Measurements from ENCODE around the gene ARFGAP2. TPM values are rescaled to one million over a fixed set of nuclear protein-coding genes. Genes with fewer than 3 reads are reported as not detected.
A peak's percentile ranks its signal among the peaks of the same experiment; 100 is the strongest.

ARFGAP2 gene
- total RNA-seq, 2 experiments from 2014 or later = 103 TPM

DNA sequence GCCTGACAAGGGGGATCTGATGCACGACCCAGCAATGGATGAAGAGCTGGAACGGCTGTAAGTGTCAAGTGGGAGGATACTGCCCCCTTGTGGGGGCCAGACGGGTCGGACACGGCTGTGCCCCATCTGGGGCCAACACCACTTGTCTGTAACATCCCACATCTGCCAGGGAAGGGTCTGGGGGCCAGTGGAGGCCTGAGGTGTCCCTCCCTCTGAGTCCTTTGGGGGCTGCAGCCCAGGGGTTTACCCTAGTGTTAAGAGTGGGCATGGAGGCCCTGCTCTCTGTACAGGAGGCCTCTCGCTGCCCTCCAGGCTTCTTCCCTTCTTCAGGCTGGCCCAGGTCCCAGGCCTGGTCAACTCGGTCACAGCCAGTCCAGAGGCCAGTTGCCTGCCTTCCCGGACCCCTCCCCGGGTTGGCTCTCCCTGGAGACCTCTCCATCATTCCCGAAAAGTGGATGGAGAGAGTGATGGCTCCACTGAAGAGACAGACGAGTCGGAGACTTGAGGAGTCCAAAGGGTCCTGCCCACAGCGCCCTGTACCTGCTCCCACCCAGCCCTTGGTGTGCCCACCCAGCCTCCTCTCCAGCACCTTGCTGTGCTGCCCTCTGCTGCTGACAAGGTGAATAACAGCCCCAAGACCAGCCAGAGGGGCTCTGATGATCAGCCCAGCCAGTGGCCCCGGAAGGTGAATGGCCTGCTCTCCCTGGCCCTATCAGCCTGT is 15.4 kb downstream of the ARFGAP2 start:
- Mint-ChIP-seq H3K4me1 (no peaks in the 10 kb centered on the region), H3K27me3 (no peaks in the 10 kb centered on the region), H3K4me3 (no peak overlapping the region), H3K9me3 (ENCODE audit: low read depth) (no peaks in the 10 kb centered on the region), H3K36me3 (peaks cover 5% of the 10 kb centered on the region), H3K27ac (no peak overlapping the region)
- peak; percentile 74 for DNase-seq
- ATAC-seq = peak; percentile 85
- CTCF ChIA-PET = interaction anchor here (0.5 to 1.0 kb wide), 9 partner anchors 9 to 273 kb away, joined by 3 to 5 read pairs (median 3); partner anchors contain the start of gene CSTPP1

DNA sequence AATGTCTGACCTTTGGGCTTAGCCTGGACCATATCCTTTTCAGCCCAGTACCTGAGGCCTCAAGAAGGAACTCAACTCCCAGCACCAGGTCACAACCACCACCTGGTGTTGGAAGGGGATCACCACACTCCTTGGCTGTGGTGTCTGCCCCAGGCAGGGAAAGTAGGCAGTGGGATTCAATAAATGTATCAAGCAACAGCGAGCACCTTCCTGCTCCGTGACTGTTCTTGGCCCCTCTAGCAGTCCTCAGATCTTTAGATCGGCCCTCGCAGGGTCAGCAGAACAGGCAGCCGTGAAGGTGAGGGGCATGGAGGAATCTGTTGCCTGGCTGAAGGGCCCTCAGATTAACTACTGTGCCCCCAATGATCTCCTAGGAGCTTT is 15.9 kb downstream of the ARFGAP2 start:
- Mint-ChIP-seq H3K9me3 (ENCODE audit: low read depth) (no peaks in the 10 kb centered on the region), H3K4me1 (peaks cover 3% of the 10 kb centered on the region), H3K4me3 (no peak overlapping the region), H3K27me3 (no peaks in the 10 kb centered on the region), H3K36me3 (peaks cover 2% of the 10 kb centered on the region), H3K27ac (no peak overlapping the region)
- DNase-seq = no peak
- ATAC-seq = no peak
- CTCF ChIA-PET = interaction anchor here (0.5 to 1.0 kb wide), 5 partner anchors 8 to 273 kb away, joined by 3 to 5 read pairs (median 4); partner anchors contain the start of gene CSTPP1

DNA sequence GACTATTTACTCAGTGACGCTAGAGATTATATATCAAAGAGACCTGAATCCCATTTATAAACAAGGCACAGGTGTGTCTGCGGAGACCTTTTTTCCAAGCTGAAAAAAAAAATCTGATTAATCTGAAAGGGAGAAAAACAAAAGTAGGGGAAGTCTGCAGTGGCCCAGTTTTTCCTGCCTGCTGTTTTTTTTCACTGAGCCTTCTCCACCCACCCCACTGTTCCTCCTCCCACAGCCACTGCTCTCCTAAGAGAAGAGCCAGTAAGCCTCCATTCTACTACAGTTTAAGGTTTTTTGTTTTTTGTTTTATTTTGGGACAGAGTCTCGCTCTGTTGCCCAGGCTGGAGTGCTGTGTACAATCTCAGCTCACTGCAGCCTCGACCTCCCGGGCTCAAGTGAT is 18.4 kb downstream of the ARFGAP2 start:
- H3K9me3 Mint-ChIP-seq (ENCODE audit: low read depth) = no peaks in the 10 kb centered on the region
- CTCF ChIA-PET = no interaction called here
- no peaks in the 10 kb centered on the region for H3K36me3 Mint-ChIP-seq
- H3K4me1 Mint-ChIP-seq = peaks cover 28% of the 10 kb centered on the region
- no peak overlapping the region for H3K27ac Mint-ChIP-seq
- H3K27me3 Mint-ChIP-seq = no peaks in the 10 kb centered on the region
- no peak for DNase-seq
- no peak for ATAC-seq
- no peak overlapping the region for H3K4me3 Mint-ChIP-seq

DNA sequence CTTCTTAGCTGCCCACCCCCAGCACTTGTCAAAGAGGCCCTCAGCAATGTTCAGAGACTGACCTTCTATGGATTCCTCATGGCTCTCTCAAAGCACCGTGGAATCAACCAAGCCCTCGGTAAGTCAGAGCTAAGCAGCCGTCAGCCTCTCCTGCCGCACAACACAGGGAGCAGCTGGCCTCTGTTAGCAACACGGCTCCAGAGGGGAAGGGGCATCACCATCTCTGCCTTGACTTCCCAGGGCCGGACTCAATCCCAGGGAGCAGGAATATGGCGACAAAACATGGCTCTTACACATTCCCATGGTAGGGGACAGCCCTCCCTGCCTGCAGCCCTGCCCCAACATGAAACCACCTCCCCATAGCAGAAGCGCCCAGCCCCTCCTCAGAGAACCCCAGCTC is 18.9 kb downstream of the ARFGAP2 start:
- no peak overlapping the region for H3K4me3 Mint-ChIP-seq
- no peak overlapping the region for H3K27ac Mint-ChIP-seq
- H3K4me1 Mint-ChIP-seq = peaks cover 32% of the 10 kb centered on the region
- H3K27me3 Mint-ChIP-seq = no peaks in the 10 kb centered on the region
- ATAC-seq = no peak
- CTCF ChIA-PET = no interaction called here
- no peaks in the 10 kb centered on the region for H3K36me3 Mint-ChIP-seq
- no peak for DNase-seq
- no peaks in the 10 kb centered on the region for H3K9me3 Mint-ChIP-seq (ENCODE audit: low read depth)

DNA sequence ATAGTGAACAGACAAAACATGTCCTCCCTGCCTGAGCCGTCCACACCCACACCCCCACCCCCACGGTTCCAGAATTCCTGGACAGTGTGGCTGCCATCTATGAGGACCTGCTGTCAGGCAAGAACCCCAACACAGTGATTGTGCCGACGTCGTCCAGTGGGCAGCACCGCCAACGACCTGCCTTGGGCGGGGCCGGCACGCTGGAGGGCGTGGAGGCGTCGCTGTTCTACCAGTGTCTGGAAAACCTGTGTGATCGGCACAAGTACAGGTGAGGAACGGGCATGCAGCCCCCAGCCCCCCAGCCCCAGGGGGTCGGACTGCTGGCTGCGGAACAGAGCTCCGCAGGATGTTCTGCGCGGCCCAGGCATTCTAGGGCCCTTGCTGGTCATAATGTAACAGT is 19.7 kb downstream of the ARFGAP2 start:
- CTCF ChIA-PET = interaction anchor here (1.0 to 5.7 kb wide), 2 partner anchors 10 to 237 kb away, joined by 3 to 26 read pairs; partner anchors contain the start of gene LRP4
- Mint-ChIP-seq H3K27me3 (no peaks in the 10 kb centered on the region), H3K4me1 (peaks cover 32% of the 10 kb centered on the region), H3K36me3 (no peaks in the 10 kb centered on the region), H3K27ac (no peak overlapping the region), H3K9me3 (ENCODE audit: low read depth) (no peaks in the 10 kb centered on the region), H3K4me3 (no peak overlapping the region)
- DNase-seq (no peak), ATAC-seq (no peak)

DNA sequence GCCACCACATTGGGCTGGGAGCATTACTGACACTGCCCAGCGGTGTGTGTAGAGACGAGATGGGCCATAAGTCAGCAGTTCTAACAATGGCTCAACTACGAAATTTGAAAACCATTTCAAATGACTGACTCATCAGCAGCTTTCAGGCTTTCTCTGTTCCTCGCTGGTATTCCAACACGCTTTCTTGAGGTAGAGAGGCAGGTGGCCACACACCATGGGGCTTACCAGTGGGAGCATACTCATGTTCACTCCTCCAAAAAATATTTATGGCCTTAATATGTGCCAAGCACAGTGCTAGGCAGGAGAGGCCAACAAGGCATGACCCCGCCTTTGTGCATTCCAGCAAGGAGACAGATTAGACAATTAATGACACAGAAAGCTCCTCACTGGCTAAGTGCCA is 20.3 kb downstream of the ARFGAP2 start:
- CTCF ChIA-PET = interaction anchor here (1.0 to 5.7 kb wide), 3 partner anchors 10 to 240 kb away, joined by 3 to 31 read pairs (median 26); partner anchors contain the start of gene LRP4
- H3K4me3 Mint-ChIP-seq = no peak overlapping the region
- no peaks in the 10 kb centered on the region for H3K27me3 Mint-ChIP-seq
- ATAC-seq = no peak
- H3K27ac Mint-ChIP-seq = no peak overlapping the region
- no peaks in the 10 kb centered on the region for H3K9me3 Mint-ChIP-seq (ENCODE audit: low read depth)
- peaks cover 32% of the 10 kb centered on the region for H3K4me1 Mint-ChIP-seq
- no peak for DNase-seq
- H3K36me3 Mint-ChIP-seq = no peaks in the 10 kb centered on the region

DNA sequence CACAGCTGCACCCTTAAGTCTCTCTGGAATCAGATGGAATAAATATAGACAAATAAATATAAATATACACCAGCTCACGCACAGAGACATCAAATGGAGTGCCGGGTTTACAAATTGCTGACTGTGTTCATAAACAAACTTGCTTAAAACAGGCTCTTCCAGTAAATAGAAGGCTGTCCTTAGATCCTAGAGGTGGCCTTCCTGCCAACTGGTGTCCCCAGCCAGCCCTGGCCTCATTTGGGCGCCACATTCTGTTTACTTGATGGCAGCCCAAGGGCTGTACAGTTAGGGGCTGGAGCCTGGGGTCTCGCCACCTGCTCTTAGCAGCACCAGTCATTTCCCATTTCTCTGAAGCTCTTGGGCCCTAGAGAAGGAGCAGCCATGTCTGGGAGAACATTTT is 20.8 kb downstream of the ARFGAP2 start:
- H3K36me3 Mint-ChIP-seq = no peaks in the 10 kb centered on the region
- H3K27me3 Mint-ChIP-seq = no peaks in the 10 kb centered on the region
- no peak for ATAC-seq
- no peak for DNase-seq
- H3K27ac Mint-ChIP-seq = peak overlapping the region; percentile 78
- H3K4me1 Mint-ChIP-seq = peaks cover 32% of the 10 kb centered on the region
- no peak overlapping the region for H3K4me3 Mint-ChIP-seq
- H3K9me3 Mint-ChIP-seq (ENCODE audit: low read depth) = no peaks in the 10 kb centered on the region
- CTCF ChIA-PET = interaction anchor here (0.8 to 5.7 kb wide), 7 partner anchors 9 to 264 kb away, joined by 3 to 32 read pairs (median 4); partner anchors contain the start of genes CSTPP1 and LRP4

DNA sequence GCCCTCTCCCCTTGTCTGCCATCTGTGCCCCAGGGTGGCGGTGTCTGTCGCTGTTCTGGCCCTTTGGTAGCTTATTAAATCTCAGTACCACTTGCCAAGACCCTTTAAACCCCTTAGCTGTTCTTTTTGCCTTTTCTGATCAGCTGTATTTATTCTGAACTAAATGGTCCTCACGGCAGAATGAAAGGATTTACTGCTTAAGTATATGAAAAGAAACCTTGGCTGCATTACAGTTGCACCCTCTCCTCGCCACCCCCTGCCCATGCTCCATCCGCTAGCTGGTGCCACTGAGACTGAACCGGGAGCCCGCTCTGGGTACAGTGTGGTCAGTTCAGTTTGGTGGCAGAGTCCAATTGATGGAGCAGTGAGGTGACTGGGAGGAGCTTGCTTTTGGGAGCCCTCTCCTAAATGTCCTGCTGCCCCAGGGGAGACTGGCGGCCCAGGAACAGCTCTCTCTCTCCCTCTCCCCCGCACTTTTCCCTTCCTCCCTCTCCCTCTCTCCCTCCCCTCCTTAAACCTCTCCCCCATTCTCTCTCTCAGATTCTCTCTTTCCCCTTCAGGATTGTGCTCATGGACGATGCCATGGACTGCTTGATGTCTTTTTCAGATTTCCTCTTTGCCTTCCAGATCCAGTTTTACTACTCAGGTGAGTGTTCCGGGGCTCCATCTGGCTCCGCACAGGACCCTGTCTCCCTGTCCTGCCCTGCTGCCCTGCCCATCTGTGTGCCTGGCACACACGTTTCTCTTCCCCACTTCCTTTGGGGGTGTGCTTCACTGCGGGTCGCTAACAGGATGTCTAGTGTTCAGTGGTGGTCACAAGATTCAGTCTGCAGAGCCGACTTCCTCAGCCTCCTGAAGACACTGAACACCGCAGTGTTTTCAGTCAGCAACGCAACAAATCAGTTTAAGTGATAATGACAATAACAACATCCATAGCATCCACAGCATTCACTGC is 21.8 kb downstream of the ARFGAP2 start:
- peak; percentile 82 for DNase-seq
- H3K27me3 Mint-ChIP-seq = no peaks in the 10 kb centered on the region
- CTCF ChIA-PET = interaction anchor here (0.6 to 5.7 kb wide), 14 partner anchors 8 to 593 kb away, joined by 3 to 32 read pairs (median 4); partner anchors contain the start of genes ARFGAP2, CSTPP1 and LRP4
- no peaks in the 10 kb centered on the region for H3K9me3 Mint-ChIP-seq (ENCODE audit: low read depth)
- no peaks in the 10 kb centered on the region for H3K36me3 Mint-ChIP-seq
- H3K4me3 Mint-ChIP-seq = peak overlapping the region; percentile 59
- ATAC-seq = peak; percentile 85
- H3K4me1 Mint-ChIP-seq = peaks cover 32% of the 10 kb centered on the region
- H3K27ac Mint-ChIP-seq = peak overlapping the region; percentile 78

DNA sequence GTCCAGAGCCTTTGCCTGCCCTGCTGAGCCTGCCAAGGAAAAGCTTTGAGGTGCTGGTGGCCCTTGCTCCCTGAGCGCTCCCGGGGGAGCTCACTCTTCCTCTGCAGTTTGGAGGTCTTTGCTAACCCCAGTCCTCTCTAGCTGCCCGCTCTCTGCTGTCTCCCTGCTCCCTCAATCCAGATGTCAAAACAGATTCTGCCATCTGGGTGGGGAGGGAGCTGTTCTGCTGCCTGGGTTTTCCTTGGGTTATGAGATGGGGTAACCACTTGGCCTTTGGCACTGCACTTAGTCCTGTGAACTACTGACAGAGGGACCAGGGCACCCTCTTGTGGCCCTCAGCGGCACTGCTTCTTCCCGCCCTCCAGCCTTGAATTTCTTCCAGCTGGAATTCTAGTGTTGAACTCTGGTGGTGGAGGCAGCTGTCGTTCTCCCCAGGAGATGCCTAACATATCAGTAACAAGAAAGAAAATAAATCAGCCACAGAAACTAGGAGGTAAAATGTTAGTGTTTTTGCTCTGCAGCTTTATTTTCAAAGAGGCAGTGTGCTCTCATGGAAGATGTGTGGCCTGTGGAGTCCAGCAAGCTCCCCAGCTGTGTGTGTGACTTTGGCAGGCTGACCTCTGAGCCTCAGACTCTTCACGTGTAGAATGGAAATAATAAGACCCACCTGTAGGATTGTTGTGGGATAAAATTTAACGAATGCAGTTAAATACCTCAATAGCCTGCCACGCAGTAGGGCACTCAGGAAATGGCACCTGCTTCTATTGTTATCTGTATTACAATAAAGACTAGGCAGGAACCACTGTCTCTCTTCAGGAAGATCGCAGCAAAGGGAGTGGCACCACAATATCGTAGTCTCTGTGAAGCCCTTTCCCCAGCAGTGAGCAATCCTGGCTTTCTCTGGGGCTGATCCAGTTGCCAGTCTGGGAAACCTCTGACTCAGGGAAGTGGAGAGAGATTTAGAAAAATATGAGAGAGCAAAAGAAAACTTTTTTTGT is 23.4 kb downstream of the ARFGAP2 start:
- ATAC-seq (peak; percentile 56), DNase-seq (peak; percentile 65)
- Mint-ChIP-seq H3K4me3 (no peak overlapping the region), H3K36me3 (no peaks in the 10 kb centered on the region), H3K27ac (no peak overlapping the region), H3K4me1 (peaks cover 32% of the 10 kb centered on the region), H3K9me3 (ENCODE audit: low read depth) (no peaks in the 10 kb centered on the region), H3K27me3 (no peaks in the 10 kb centered on the region)
- CTCF ChIA-PET = interaction anchor here (0.6 to 5.7 kb wide), 40 partner anchors 8 to 519 kb away, joined by 3 to 32 read pairs (median 4); partner anchors contain the start of genes ACP2, ARFGAP2, CKAP5 and CSTPP1

DNA sequence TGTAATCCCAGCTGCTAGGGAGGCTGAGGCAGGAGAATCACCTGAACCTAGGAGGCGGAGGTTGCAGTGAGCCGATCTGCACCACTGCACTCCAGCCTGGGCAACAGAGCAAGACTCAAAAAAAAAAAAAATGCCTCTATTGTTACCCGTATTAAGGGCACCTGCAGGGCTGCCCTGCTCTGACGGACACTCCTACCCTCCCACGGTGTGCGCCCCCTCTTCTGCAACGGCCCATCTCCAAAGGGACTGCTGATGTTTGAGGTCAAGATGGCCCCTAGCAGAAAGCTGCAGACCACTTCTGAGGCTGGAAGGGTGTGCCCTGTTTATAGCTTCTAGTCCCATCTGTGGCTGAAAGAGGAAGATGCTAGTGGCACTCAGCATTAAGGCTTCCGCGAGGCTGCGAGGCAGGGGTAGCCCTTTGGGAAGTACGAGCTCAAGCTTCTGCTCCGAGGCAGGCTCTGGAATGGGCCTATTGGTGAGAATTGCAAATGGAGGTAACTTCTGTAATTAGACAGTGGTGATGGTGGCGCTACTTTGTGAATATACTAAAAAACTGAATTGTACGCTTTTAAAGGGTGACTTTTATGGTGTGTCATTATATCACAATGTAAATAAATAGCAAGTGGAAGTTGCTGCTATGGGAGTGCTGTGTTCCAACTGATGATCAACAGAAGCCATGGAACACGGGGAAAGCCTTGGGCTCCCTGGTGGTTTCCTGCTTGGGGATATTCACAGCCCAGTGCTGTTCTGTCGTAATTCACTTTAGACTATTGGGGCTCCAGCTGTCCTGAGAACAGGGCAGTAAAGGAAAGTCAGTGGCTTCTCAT is 24.3 kb downstream of the ARFGAP2 start:
- Mint-ChIP-seq H3K27ac (no peak overlapping the region), H3K9me3 (ENCODE audit: low read depth) (no peaks in the 10 kb centered on the region)

DNA sequence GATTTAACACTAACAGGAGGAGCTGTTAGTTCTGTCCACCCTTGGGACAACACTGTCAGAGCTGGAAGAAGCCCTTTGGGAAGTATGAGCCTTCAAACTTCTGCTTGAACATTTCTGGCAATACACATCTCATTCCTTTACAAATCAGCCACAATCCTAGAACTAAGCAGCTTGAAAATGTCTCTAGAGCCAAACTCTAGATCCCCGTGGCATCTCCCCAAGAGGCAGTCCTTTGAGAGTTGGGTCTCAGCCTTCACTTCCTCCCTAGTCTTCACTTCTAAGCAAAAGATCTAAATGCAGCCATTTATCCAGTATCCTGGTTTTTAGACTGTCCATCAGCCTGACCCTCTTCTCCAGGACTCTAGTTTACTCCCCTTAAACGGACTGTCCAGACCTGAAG is 26.9 kb downstream of the ARFGAP2 start:
- DNase-seq = no peak
- H3K9me3 Mint-ChIP-seq (ENCODE audit: low read depth) = no peaks in the 10 kb centered on the region
- H3K27ac Mint-ChIP-seq = no peak overlapping the region
- CTCF ChIA-PET = interaction anchor here (0.6 to 1.5 kb wide), 3 partner anchors 74 to 233 kb away, joined by 3 to 5 read pairs (median 4); no protein-coding TSS in a partner anchor
- H3K27me3 Mint-ChIP-seq = no peaks in the 10 kb centered on the region
- no peaks in the 10 kb centered on the region for H3K36me3 Mint-ChIP-seq
- no peak for ATAC-seq
- H3K4me3 Mint-ChIP-seq = no peak overlapping the region
- H3K4me1 Mint-ChIP-seq = peaks cover 19% of the 10 kb centered on the region

More for the DNA sequence above, 24.3 kb downstream of the ARFGAP2 start:
- H3K4me1 Mint-ChIP-seq = peaks cover 32% of the 10 kb centered on the region
- DNase-seq (no peak), ATAC-seq (no peak)
- no peaks in the 10 kb centered on the region for H3K36me3 Mint-ChIP-seq
- CTCF ChIA-PET = interaction anchor here (0.8 to 5.7 kb wide), 31 partner anchors 8 to 491 kb away, joined by 3 to 32 read pairs (median 5); partner anchors contain the start of genes ACP2, CKAP5, CSTPP1 and LRP4
- no peaks in the 10 kb centered on the region for H3K27me3 Mint-ChIP-seq
- H3K4me3 Mint-ChIP-seq = no peak overlapping the region

Data from activated CD8-positive, alpha-beta memory T cell treated with anti-CD3 and anti-CD28 coated beads, Interleukin-2, amount 10 ng/mL, durations not matched to agents 7 days and 5 days (primary cell).